Glutamatergic neuron (in vitro differentiated cells): ENCODE results near the gene GNAL. TPM values are rescaled to one million over a fixed set of nuclear protein-coding genes. Genes with fewer than 3 reads are reported as not detected.
A peak's percentile ranks its signal among the peaks of the same experiment; 100 is the strongest.

Experiments used
- DNase-seq: peaks from one replicate; pipeline ENCODE4 v3.0.0; 2022
- H3K27ac Mint-ChIP-seq: one replicate; pipeline ENCODE4 v1.8.0; 2020; ENCODE audit warnings: mild to moderate bottlenecking, mixed read lengths, inconsistent platforms; ENCODE audit not compliant: unreplicated experiment
- H3K27me3 Mint-ChIP-seq: one replicate; pipeline ENCODE4 v1.8.0; 2020; ENCODE audit warnings: mild to moderate bottlenecking, moderate library complexity, mixed read lengths, inconsistent platforms; ENCODE audit not compliant: unreplicated experiment
- H3K36me3 Mint-ChIP-seq: one replicate; pipeline ENCODE4 v1.8.0; 2020; ENCODE audit warnings: mild to moderate bottlenecking, mixed read lengths, inconsistent platforms; ENCODE audit not compliant: unreplicated experiment
- H3K4me1 Mint-ChIP-seq: one replicate; pipeline ENCODE4 v1.8.0; 2020; ENCODE audit warnings: mild to moderate bottlenecking, low read depth, mixed read lengths, inconsistent platforms; ENCODE audit not compliant: unreplicated experiment
- H3K4me3 Mint-ChIP-seq: one replicate; pipeline ENCODE4 v1.8.0; 2020; ENCODE audit warnings: mild to moderate bottlenecking, mixed read lengths, inconsistent platforms; ENCODE audit not compliant: unreplicated experiment
- H3K9me3 Mint-ChIP-seq: one replicate; pipeline ENCODE4 v1.8.0; 2020; ENCODE audit warnings: mild to moderate bottlenecking, moderate library complexity, mixed read lengths, inconsistent platforms; ENCODE audit not compliant: unreplicated experiment
- CTCF ChIP-seq: fragments of 200-600 bp; sonication (generic); IDR thresholded peaks from one replicate; pipeline ENCODE4 v1.5.0; 2021; ENCODE audit not compliant: partially characterized antibody, unreplicated experiment
- total RNA-seq: library from RNA; stranded (reverse); fragmentation: NEBNext Ultra II Directional; extraction: Animal tissue kit (Norgen Biotek cat#: 25700); gene quantifications from one replicate; pipeline ENCODE4 v1.2.1, GENCODE V29; 2021; ENCODE audit not compliant: unreplicated experiment

GNAL gene
- total RNA-seq, 1 donor from 2014 or later, result 52.5 TPM

DNA sequence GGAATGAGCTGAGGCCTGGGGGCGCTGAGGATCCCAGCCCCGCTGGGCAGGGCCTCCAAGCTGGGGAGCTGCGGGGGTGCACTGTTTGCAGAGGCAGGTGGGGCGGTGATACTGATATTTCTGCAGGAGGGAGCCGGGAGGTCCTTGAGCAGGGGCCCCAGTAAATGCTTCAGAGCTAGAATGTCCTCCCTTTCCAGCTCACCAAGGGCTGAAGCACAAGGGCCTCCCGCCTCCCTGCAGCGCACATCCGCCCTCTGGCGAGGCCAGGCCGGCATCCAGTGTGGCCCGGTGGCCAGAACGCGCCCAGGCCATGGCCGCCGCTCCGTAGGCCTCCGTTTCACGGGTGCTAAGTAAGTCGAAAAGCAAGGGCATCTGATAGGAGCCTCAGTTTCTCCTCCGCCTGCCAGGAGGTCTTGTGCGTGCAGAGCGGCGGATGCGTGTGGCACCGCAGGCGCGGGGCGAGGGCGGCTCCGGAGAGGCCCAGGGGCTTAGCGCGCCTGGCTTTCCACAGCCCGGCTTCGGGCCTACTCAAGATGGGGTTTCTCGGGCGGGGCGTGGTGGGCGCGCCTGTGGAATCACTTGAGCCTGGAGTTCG, 132.7 kb downstream of the GNAL start:
- H3K36me3 Mint-ChIP-seq, result no peaks in the 10 kb centered on the region
- no peak for TF ChIP-seq CTCF
- no peak overlapping the region for H3K27ac Mint-ChIP-seq

DNA sequence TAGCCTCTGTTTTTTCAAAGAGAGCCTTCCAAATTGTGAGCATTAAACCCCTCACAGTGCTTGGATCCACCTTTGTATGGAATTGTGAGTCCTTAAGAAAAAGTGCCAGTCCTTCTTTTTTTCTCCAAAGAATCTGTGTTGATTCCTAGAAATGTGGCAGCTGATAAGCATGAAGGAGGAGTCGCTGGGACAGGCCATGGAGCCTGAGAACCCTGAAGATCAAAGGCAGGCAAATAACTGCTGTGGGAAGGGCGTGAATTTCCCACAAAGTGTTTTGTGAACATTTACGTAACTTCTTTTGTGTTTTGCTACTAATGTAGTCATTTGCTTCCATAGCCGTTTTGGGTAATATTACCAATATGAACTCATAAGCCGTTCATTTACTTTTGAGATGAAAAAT, 134.5 kb downstream of the GNAL start:
- H3K36me3 Mint-ChIP-seq, result no peaks in the 10 kb centered on the region
- H3K27me3 Mint-ChIP-seq, result peaks cover 2% of the 10 kb centered on the region
- no peaks in the 10 kb centered on the region for H3K4me1 Mint-ChIP-seq
- TF ChIP-seq CTCF, result no peak
- no peak overlapping the region for H3K4me3 Mint-ChIP-seq
- H3K27ac Mint-ChIP-seq, result no peak overlapping the region
- peaks cover 3% of the 10 kb centered on the region for H3K9me3 Mint-ChIP-seq
- no peak for DNase-seq

More for the DNA sequence above, 132.7 kb downstream of the GNAL start:
- Mint-ChIP-seq H3K9me3 (peaks cover 3% of the 10 kb centered on the region), H3K27me3 (peaks cover 2% of the 10 kb centered on the region), H3K4me3 (no peak overlapping the region), H3K4me1 (no peaks in the 10 kb centered on the region)
- DNase-seq, result no peak

DNA sequence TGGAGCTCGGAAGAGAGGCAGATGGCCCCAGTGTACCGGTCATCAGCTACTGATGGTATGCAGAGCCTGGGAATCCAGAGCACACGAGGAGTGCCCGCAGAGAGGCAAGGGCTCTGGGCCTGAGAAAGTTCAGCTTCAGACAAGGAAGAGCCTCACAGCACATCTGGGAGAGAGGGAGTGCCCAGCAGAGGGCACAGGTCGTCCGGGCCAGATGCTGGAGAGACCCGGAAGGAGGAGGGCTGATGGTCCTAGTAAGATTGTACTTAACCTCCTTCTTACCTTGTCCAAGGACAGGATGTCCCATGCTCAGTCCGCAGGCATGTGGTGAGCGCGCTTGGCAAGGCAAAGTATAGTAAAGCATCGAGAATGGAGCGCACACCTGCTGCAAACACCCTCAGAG, 137.8 kb downstream of the GNAL start:
- Mint-ChIP-seq H3K4me3 (no peak overlapping the region), H3K36me3 (no peaks in the 10 kb centered on the region), H3K4me1 (peaks cover 6% of the 10 kb centered on the region), H3K9me3 (peaks cover 1% of the 10 kb centered on the region), H3K27ac (no peak overlapping the region), H3K27me3 (peaks cover 2% of the 10 kb centered on the region)
- no peak for TF ChIP-seq CTCF
- DNase-seq, result no peak

GRCh38 chr18:11828786-11829432, 139.8 kb downstream of the GNAL start:
- Mint-ChIP-seq H3K9me3 (peaks cover 3% of the 10 kb centered on the region), H3K36me3 (no peaks in the 10 kb centered on the region), H3K4me1 (peaks cover 6% of the 10 kb centered on the region), H3K27ac (peak overlapping the region; percentile 14), H3K4me3 (no peak overlapping the region), H3K27me3 (no peaks in the 10 kb centered on the region)
- DNase-seq, result no peak
- TF ChIP-seq CTCF, result no peak

- Mint-ChIP-seq H3K4me3 (no peak overlapping the region), H3K27ac (no peak overlapping the region), H3K4me1 (peaks cover 6% of the 10 kb centered on the region), H3K9me3 (peaks cover 3% of the 10 kb centered on the region), H3K27me3 (no peaks in the 10 kb centered on the region), H3K36me3 (no peaks in the 10 kb centered on the region)
- DNase-seq, result no peak
- TF ChIP-seq CTCF, result no peak
These were observed 141.5 kb downstream of the GNAL start for GRCh38 chr18:11830585-11830984.
